CD14-positive monocyte (primary cell): ENCODE results near the gene FAM3A. TPM values are rescaled to one million over a fixed set of nuclear protein-coding genes. Genes with fewer than 3 reads are reported as not detected.

ENCODE experiments used
- DNase-seq, 3 donors: peaks; one replicate each; pipeline ENCODE4 v3.0.0-alpha.2; 2011 to 2022
- H2AFZ ChIP-seq: 2 replicates; pipeline ENCODE4 v1.6.0; 2012; ENCODE audit warnings: mild to moderate bottlenecking, low read depth, low read length, inconsistent platforms; ENCODE audit not compliant: insufficient read depth, poor library complexity, severe bottlenecking
- H3K27ac ChIP-seq, 2 donors: 1 replicate in 1 of 2; 2 replicates in 1 of 2; pipeline ENCODE4 v1.5.1; 2012 to 2013; ENCODE audit warnings: low read length in 2 of 2, control low read depth in 1 of 2, inconsistent platforms in 1 of 2, low read depth in 1 of 2, mild to moderate bottlenecking in 1 of 2
- H3K27me3 ChIP-seq, 2 donors: one replicate each; pipeline versions ENCODE4 v1.6.0 to v1.6.1; 2011 to 2013; ENCODE audit warnings: low read length in 2 of 2; ENCODE audit not compliant: control insufficient read depth in 2 of 2, insufficient read depth in 2 of 2
- H3K36me3 ChIP-seq, 2 donors: replicated peaks in 1 of 2; 1 replicate in 1 of 2; 2 replicates in 1 of 2; pipeline versions ENCODE4 v1.5.1 to v1.6.1; 2012 to 2013; ENCODE audit warnings: low read length in 2 of 2, control low read depth in 1 of 2, inconsistent platforms in 1 of 2, mild to moderate bottlenecking in 1 of 2; ENCODE audit not compliant: insufficient read depth in 2 of 2, control insufficient read depth in 1 of 2
- H3K4me1 ChIP-seq, 2 donors: 1 replicate in 1 of 2; 2 replicates in 1 of 2; pipeline versions ENCODE4 v1.5.1 to v1.6.1; 2012 to 2013; ENCODE audit warnings: low read length in 2 of 2, control low read depth in 1 of 2, inconsistent platforms in 1 of 2, mild to moderate bottlenecking in 1 of 2, moderate library complexity in 1 of 2; ENCODE audit not compliant: insufficient read depth in 2 of 2, control insufficient read depth in 1 of 2
- H3K4me2 ChIP-seq: replicated peaks from 2 replicates; pipeline ENCODE3; 2012; ENCODE audit warnings: low read length, moderate library complexity, mild to moderate bottlenecking; ENCODE audit not compliant: poor library complexity, severe bottlenecking; ENCODE audit errors: extremely low read depth
- H3K4me3 ChIP-seq, 3 experiments: fragments of 200-600 bp in 1 of 3; sonication (generic) in 1 of 3; replicated peaks in 1 of 3; 1 replicate in 2 of 3; 2 replicates in 1 of 3; pipeline ENCODE4 v1.5.1; 2011 to 2013; ENCODE audit warnings: low read length in 3 of 3, mild to moderate bottlenecking in 3 of 3, control low read depth in 2 of 3, low read depth in 2 of 3, inconsistent platforms in 1 of 3, moderate library complexity in 1 of 3
- H3K79me2 ChIP-seq: 2 replicates; pipeline ENCODE4 v1.6.0; 2012; ENCODE audit warnings: mild to moderate bottlenecking, control low read depth, inconsistent platforms, low read length, moderate library complexity; ENCODE audit not compliant: insufficient read depth
- H3K9ac ChIP-seq: 2 replicates; pipeline ENCODE4 v1.6.0; 2017; ENCODE audit warnings: low read length, mild to moderate bottlenecking; ENCODE audit not compliant: insufficient read depth, poor library complexity, severe bottlenecking
- H3K9me3 ChIP-seq, 2 donors: replicated peaks in 1 of 2; 1 replicate in 1 of 2; 2 replicates in 1 of 2; pipeline versions ENCODE4 v1.5.1 to v1.6.1; 2012 to 2013; ENCODE audit warnings: low read length in 2 of 2, control low read depth in 1 of 2; ENCODE audit not compliant: control insufficient read depth in 1 of 2, insufficient read depth in 1 of 2
- H4K20me1 ChIP-seq: 2 replicates; pipeline ENCODE4 v1.6.0; 2012; ENCODE audit warnings: mild to moderate bottlenecking, low read length, control low read depth, moderate library complexity; ENCODE audit not compliant: insufficient read depth
- H3K27ac Mint-ChIP-seq, 7 donors: one replicate each; pipeline ENCODE4 v1.8.0; 2020; ENCODE audit warnings: mild to moderate bottlenecking in 7 of 7, mixed read lengths in 7 of 7, moderate library complexity in 6 of 7, inconsistent platforms in 2 of 7
- H3K27me3 Mint-ChIP-seq, 3 donors: one replicate each; pipeline ENCODE4 v1.8.0; 2021 to 2022; ENCODE audit warnings: low read depth in 3 of 3, mild to moderate bottlenecking in 3 of 3, mixed read lengths in 3 of 3, moderate library complexity in 3 of 3, inconsistent platforms in 1 of 3
- H3K36me3 Mint-ChIP-seq, 2 donors: one replicate each; pipeline ENCODE4 v1.8.0; 2020; ENCODE audit warnings: mixed read lengths in 2 of 2, inconsistent platforms in 1 of 2, mild to moderate bottlenecking in 1 of 2
- H3K4me1 Mint-ChIP-seq: one replicate; pipeline ENCODE4 v1.8.0; 2020; ENCODE audit warnings: mild to moderate bottlenecking, mixed read lengths
- H3K4me3 Mint-ChIP-seq, 2 donors: one replicate each; pipeline ENCODE4 v1.8.0; 2020; ENCODE audit warnings: mild to moderate bottlenecking in 2 of 2, mixed read lengths in 2 of 2, moderate library complexity in 1 of 2
- H3K9me3 Mint-ChIP-seq, 7 donors: one replicate each; pipeline ENCODE4 v1.8.0; 2020 to 2022; ENCODE audit warnings: mixed read lengths in 7 of 7, mild to moderate bottlenecking in 6 of 7, moderate library complexity in 6 of 7, inconsistent platforms in 2 of 7
- WGBS: methylation state at CpG from one replicate; pipeline ENCODE4 v1.1.5; 2013; ENCODE audit warnings: missing lambda C conversion rate; ENCODE audit not compliant: insufficient coverage; 5-methylcytosine and 5-hydroxymethylcytosine counted together
- intact Hi-C, 2 donors: fragments of 100-400 bp; cut with micrococcal nuclease; formaldehyde crosslinking; loops; one replicate each; pipeline versions ENCODE4 v1.15.0 to v1.15.1; 2023
- polyA plus RNA-seq, 3 donors: library from polyadenylated mRNA; depleted of rRNA in 1 of 3; unstranded in 2 of 3; stranded (reverse) in 1 of 3; fragments of 300-500 nt in 2 of 3; fragments of >200 nt in 1 of 3; fragmentation: Illumina TruSeq in 2 of 3; gene quantifications; 1 replicate in 2 of 3; 2 replicates in 1 of 3; pipeline ENCODE4 v1.2.3, GENCODE V29; 2012 to 2021
- TF ChIP-seq, protein P1 (sequence below): fragments of 200-600 bp; IDR thresholded peaks from one replicate; pipeline ENCODE4 v1.8.0; 2022; ENCODE audit warnings: antibody characterized with exemption, mild to moderate bottlenecking

FAM3A gene
- polyA plus RNA-seq, 3 donors = 14.5 to 26.5 (median 16.3) TPM

DNA sequence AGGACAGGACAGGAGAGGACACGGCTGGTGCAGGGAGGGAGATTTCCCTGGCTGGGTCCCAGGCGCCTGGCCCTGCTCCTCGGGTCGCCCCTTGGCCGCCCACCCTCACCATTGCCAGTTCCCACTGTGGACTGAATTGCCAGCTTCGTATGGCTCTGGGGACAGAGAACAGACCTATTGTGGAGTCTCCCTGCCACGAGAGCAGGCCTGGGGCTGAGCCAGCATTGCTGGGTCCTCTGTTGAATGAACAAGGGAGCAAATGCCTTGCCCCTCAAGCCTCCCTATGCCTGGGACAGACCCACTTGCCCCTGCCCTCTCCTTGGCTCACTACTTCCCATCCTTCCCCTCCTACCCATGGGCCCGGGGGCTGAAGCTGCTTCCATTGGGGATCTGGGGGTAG is 53.6 kb downstream of the FAM3A start:
- H3K4me3 ChIP-seq = no peak overlapping the region
- DNase-seq = no peak
- WGBS = no CpG with 5 or more reads among the region's 8 CpGs
- no peak overlapping the region for H3K9ac ChIP-seq
- no peaks in the 10 kb centered on the region for H4K20me1 ChIP-seq
- Mint-ChIP-seq H3K36me3 (peaks cover 0 to 1% of the 10 kb centered on the region in 2 donors), H3K27ac (no peak overlapping the region), H3K4me1 (peaks cover 8% of the 10 kb centered on the region), H3K4me3 (no peak overlapping the region), H3K9me3 (peaks cover 0 to 13% (median 2%) of the 10 kb centered on the region in 7 donors), H3K27me3 (peaks cover 5 to 24% (median 16%) of the 10 kb centered on the region in 3 donors)
- no peak overlapping the region for H3K4me2 ChIP-seq
- H3K36me3 ChIP-seq = no peaks in the 10 kb centered on the region
- no peaks in the 10 kb centered on the region for H3K9me3 ChIP-seq
- H2AFZ ChIP-seq = no peak overlapping the region
- H3K27ac ChIP-seq = no peak overlapping the region
- intact Hi-C loops = no loop called here
- TF ChIP-seq, protein P1, sequence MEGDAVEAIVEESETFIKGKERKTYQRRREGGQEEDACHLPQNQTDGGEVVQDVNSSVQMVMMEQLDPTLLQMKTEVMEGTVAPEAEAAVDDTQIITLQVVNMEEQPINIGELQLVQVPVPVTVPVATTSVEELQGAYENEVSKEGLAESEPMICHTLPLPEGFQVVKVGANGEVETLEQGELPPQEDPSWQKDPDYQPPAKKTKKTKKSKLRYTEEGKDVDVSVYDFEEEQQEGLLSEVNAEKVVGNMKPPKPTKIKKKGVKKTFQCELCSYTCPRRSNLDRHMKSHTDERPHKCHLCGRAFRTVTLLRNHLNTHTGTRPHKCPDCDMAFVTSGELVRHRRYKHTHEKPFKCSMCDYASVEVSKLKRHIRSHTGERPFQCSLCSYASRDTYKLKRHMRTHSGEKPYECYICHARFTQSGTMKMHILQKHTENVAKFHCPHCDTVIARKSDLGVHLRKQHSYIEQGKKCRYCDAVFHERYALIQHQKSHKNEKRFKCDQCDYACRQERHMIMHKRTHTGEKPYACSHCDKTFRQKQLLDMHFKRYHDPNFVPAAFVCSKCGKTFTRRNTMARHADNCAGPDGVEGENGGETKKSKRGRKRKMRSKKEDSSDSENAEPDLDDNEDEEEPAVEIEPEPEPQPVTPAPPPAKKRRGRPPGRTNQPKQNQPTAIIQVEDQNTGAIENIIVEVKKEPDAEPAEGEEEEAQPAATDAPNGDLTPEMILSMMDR = no peak
- peaks cover 0 to 7% of the 10 kb centered on the region in 2 donors for H3K27me3 ChIP-seq
- no peaks in the 10 kb centered on the region for H3K79me2 ChIP-seq
- H3K4me1 ChIP-seq = peaks cover 6% of the 10 kb centered on the region in 2 donors

DNA sequence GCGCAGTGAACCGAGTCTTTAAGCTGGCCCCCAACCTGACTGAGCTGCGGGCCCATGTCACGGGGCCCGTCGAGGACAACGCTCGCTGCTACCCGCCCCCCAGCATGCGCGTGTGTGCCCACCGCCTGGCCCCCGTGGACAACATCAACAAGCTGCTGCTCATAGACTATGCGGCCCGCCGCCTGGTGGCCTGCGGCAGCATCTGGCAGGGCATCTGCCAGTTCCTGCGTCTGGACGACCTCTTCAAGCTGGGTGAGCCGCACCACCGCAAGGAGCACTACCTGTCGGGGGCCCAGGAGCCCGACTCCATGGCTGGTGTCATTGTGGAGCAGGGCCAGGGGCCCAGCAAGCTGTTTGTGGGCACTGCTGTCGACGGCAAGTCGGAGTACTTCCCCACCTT is 55.7 kb downstream of the FAM3A start:
- Mint-ChIP-seq H3K9me3 (peaks cover 0 to 18% (median 4%) of the 10 kb centered on the region in 7 donors), H3K27me3 (peaks cover 11 to 29% (median 22%) of the 10 kb centered on the region in 3 donors), H3K4me3 (no peak overlapping the region), H3K27ac (no peak overlapping the region), H3K36me3 (peaks cover 0 to 3% of the 10 kb centered on the region in 2 donors), H3K4me1 (peaks cover 12% of the 10 kb centered on the region)
- no peak overlapping the region for H3K4me3 ChIP-seq
- no peaks in the 10 kb centered on the region for H3K79me2 ChIP-seq
- intact Hi-C loops = no loop called here
- peaks cover 6% of the 10 kb centered on the region in 2 donors for H3K4me1 ChIP-seq
- H3K36me3 ChIP-seq = no peaks in the 10 kb centered on the region
- no peak overlapping the region for H3K27ac ChIP-seq
- H3K9me3 ChIP-seq = no peaks in the 10 kb centered on the region
- peaks cover 0 to 12% of the 10 kb centered on the region in 2 donors for H3K27me3 ChIP-seq
- H4K20me1 ChIP-seq = no peaks in the 10 kb centered on the region
- no peak for DNase-seq
- TF ChIP-seq, protein P1 = no peak
- H2AFZ ChIP-seq = no peak overlapping the region
- no peak overlapping the region for H3K9ac ChIP-seq
- WGBS = 94% methylated on average over 20 of the region's 26 CpGs
- H3K4me2 ChIP-seq = no peak overlapping the region
